ENCODE data around the gene BLTP1. TPM values are rescaled to one million over a fixed set of nuclear protein-coding genes. Genes with fewer than 3 reads are reported as not detected.

Gene BLTP1
- total and polyA plus RNA-seq, 5 donors from 2014 or later: 6.2 to 108 (median 6.5) TPM

DNA sequence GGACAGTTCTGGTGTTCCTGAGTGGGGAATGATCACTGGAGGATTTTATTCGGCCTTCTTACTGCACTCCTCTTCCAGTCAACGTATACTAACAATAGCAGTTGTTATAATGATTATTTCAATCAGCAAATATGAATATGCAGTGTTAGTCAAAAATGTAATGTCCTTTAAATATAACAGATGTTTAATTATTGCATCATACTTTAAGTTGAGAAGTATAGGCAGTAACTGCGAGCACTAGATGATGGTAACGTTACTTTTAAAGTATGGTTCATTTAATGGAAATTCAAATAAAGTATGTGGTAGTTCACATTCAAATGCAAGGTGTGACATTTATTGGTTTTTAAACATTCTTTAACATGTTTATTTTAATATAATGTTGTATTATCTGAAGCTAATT, 5.5 kb upstream of the BLTP1 start:
- Mint-ChIP-seq H3K36me3 (no peaks in the 10 kb centered on the region), H3K4me3 (no peak overlapping the region), H3K27me3 (peaks cover 22% of the 10 kb centered on the region), H3K4me1 (peaks cover 13 to 30% (median 16%) of the 10 kb centered on the region in 4 donors), H3K9me3 (peaks cover 0 to 4% (median 0%) of the 10 kb centered on the region in 7 donors), H3K27ac (peak overlapping the region in 1 of 3 donors; percentile 9)
- Histone ChIP-seq H3K36me3 (ENCODE audit: control insufficient read depth, insufficient read depth, low read length) (no peaks in the 10 kb centered on the region), H3K27me3 (ENCODE audit: control insufficient read depth, insufficient read depth, low read length) (peaks cover 3% of the 10 kb centered on the region), H3K27ac (ENCODE audit: insufficient read depth, low read length, poor library complexity, severe bottlenecking) (no peak overlapping the region), H3K9me3 (ENCODE audit: control insufficient read depth in 2 of 2, low read length in 2 of 2) (no peaks in the 10 kb centered on the region), H3K4me1 (ENCODE audit: control insufficient read depth, insufficient read depth, low read length, poor library complexity, severe bottlenecking) (peaks cover 12% of the 10 kb centered on the region), H3K4me3 (ENCODE audit: low read depth, low read length) (no peak overlapping the region)
- DNase-seq: no peak
- no peak for ATAC-seq (ENCODE audit: low read depth in 2 of 2)

DNA sequence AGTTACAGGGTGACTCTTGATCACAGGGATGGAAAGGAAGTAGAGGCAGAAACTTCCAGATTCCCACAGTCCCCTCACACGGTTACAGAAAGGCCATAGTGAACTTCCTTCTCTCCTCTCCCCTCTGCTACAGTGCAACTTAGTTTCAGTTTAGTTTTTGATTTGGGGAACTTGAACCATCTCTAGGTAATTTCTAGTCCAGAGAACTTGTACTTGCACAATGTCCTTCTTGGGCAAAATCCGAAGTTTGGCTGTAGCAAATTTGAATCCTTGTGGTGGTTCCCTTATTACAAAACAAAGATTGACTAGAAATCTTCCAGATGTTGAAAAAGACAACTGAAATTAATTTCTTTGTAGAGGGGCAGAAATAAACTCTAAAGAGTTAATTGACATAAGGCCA, 1.2 kb upstream of the BLTP1 start:
- Mint-ChIP-seq H3K9me3 (peaks cover 0 to 1% (median 0%) of the 10 kb centered on the region in 7 donors), H3K27me3 (no peaks in the 10 kb centered on the region), H3K36me3 (peaks cover 10% of the 10 kb centered on the region), H3K4me1 (peaks cover 22 to 64% (median 38%) of the 10 kb centered on the region in 4 donors), H3K27ac (peak overlapping the region; percentile 98 to 99 (median 98)), H3K4me3 (peak overlapping the region; percentile 95 to 100 (median 98))
- DNase-seq (peak in 1 of 3 donors; percentile 20), ATAC-seq (ENCODE audit: low read depth in 2 of 2) (no peak)
- peak overlapping the region; percentile 91 for H3K27ac ChIP-seq (ENCODE audit: insufficient read depth, low read length, poor library complexity, severe bottlenecking)
- H3K4me3 ChIP-seq (ENCODE audit: low read depth, low read length): peak overlapping the region; percentile 94
- H3K27me3 ChIP-seq (ENCODE audit: control insufficient read depth, insufficient read depth, low read length): no peaks in the 10 kb centered on the region
- peaks cover 6% of the 10 kb centered on the region for H3K36me3 ChIP-seq (ENCODE audit: control insufficient read depth, insufficient read depth, low read length)
- no peaks in the 10 kb centered on the region for H3K9me3 ChIP-seq (ENCODE audit: control insufficient read depth in 2 of 2, low read length in 2 of 2)
- H3K4me1 ChIP-seq (ENCODE audit: control insufficient read depth, insufficient read depth, low read length, poor library complexity, severe bottlenecking): peaks cover 35% of the 10 kb centered on the region

DNA sequence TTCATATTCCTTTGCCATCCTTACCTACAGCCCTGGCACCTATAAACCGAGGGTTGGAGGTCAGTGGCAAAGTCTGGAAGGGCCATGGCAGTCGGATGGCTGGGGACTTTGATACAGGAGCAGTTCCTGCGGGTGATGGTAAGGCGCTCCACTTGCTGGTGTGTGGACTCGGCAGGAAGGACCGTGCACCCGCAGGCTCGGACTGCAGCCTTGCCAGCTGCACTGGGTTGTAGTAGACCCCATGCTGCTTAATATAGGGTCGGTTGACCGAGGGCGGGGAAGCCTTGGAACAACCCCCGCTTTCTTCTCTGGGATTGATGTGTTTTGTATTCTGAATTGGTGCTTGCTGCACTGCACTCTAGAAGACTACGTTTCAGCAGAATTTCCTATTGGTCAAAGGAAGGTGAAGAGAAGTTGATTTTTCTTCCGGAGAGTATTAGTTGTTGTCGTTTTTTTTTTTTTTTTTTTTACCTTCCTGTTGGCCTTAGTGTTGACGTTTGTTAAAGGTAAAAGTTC, 638 bp downstream of the BLTP1 start:
- Histone ChIP-seq H3K4me1 (ENCODE audit: control insufficient read depth, insufficient read depth, low read length, poor library complexity, severe bottlenecking) (peaks cover 46% of the 10 kb centered on the region), H3K27ac (ENCODE audit: insufficient read depth, low read length, poor library complexity, severe bottlenecking) (peak overlapping the region; percentile 91), H3K9me3 (ENCODE audit: control insufficient read depth in 2 of 2, low read length in 2 of 2) (no peaks in the 10 kb centered on the region), H3K36me3 (ENCODE audit: control insufficient read depth, insufficient read depth, low read length) (peaks cover 8% of the 10 kb centered on the region), H3K4me3 (ENCODE audit: low read depth, low read length) (peak overlapping the region; percentile 90), H3K27me3 (ENCODE audit: control insufficient read depth, insufficient read depth, low read length) (no peaks in the 10 kb centered on the region)
- H3K36me3 Mint-ChIP-seq: peaks cover 24% of the 10 kb centered on the region
- peaks cover 35 to 80% (median 54%) of the 10 kb centered on the region in 4 donors for H3K4me1 Mint-ChIP-seq
- DNase-seq (peak in 2 of 3 donors; percentile 12 to 51), ATAC-seq (ENCODE audit: low read depth in 2 of 2) (peak; percentile 13 to 16)
- H3K27ac Mint-ChIP-seq: peak overlapping the region; percentile 86 to 99 (median 98)
- H3K27me3 Mint-ChIP-seq: no peaks in the 10 kb centered on the region
- peaks cover 0 to 1% (median 0%) of the 10 kb centered on the region in 7 donors for H3K9me3 Mint-ChIP-seq
- peak overlapping the region; percentile 93 to 99 (median 96) for H3K4me3 Mint-ChIP-seq

DNA sequence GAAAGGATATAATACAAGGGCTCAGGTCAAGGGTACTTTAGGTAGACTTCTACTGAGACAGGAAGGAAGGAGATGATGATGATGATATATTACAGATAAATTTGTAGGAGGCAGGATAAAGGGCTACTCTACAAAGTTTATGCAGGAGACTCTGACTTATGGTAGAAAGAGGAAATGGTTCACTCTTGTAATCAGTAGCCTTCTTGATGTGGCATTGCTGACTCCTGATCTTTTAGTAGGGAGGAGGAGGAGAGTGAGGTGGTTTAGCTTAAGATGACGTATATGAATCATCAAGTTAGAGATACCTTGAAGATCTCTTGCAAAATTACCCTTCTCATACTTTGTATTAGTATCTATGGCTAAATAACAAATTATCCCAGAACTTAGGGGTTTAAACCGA, 4.7 kb downstream of the BLTP1 start:
- Histone ChIP-seq H3K27me3 (ENCODE audit: control insufficient read depth, insufficient read depth, low read length) (no peaks in the 10 kb centered on the region), H3K27ac (ENCODE audit: insufficient read depth, low read length, poor library complexity, severe bottlenecking) (no peak overlapping the region), H3K36me3 (ENCODE audit: control insufficient read depth, insufficient read depth, low read length) (peaks cover 24% of the 10 kb centered on the region), H3K9me3 (ENCODE audit: control insufficient read depth in 2 of 2, low read length in 2 of 2) (no peaks in the 10 kb centered on the region), H3K4me3 (ENCODE audit: low read depth, low read length) (peak overlapping the region; percentile 33), H3K4me1 (ENCODE audit: control insufficient read depth, insufficient read depth, low read length, poor library complexity, severe bottlenecking) (peaks cover 32% of the 10 kb centered on the region)
- H3K27me3 Mint-ChIP-seq: no peaks in the 10 kb centered on the region
- ATAC-seq (ENCODE audit: low read depth in 2 of 2) (no peak), DNase-seq (peak in 1 of 3 donors; percentile 25)
- peaks cover 0 to 1% (median 0%) of the 10 kb centered on the region in 7 donors for H3K9me3 Mint-ChIP-seq
- H3K36me3 Mint-ChIP-seq: peaks cover 35% of the 10 kb centered on the region
- peak overlapping the region in 3 of 4 donors; percentile 17 to 26 (median 18) for H3K4me3 Mint-ChIP-seq
- H3K4me1 Mint-ChIP-seq: peaks cover 39 to 82% (median 57%) of the 10 kb centered on the region in 4 donors
- peak overlapping the region in 2 of 3 donors; percentile 62 to 98 for H3K27ac Mint-ChIP-seq

DNA sequence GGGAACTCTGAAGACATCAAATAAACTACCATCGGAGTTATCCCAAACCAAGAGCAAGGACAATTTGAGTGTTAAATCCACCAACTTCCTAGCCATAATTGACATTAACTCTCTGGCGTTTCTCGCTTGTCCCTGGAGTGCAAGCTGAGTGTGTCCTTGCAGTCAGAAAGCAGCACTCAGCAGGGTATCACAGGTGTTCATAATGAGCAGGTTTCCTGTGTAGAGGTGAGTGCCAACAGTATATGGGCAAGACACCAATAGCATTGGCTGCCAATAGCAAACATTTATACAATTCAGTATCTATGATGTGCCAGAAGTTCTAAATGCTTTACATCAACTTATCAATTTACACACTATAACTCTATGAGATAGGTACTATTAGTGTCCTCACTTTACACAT, 11.2 kb downstream of the BLTP1 start:
- no peak overlapping the region for H3K4me3 ChIP-seq (ENCODE audit: low read depth, low read length)
- no peaks in the 10 kb centered on the region for H3K4me1 ChIP-seq (ENCODE audit: control insufficient read depth, insufficient read depth, low read length, poor library complexity, severe bottlenecking)
- DNase-seq (no peak), ATAC-seq (ENCODE audit: low read depth in 2 of 2) (no peak)
- Mint-ChIP-seq H3K4me3 (no peak overlapping the region), H3K4me1 (peaks cover 13 to 66% (median 49%) of the 10 kb centered on the region in 4 donors), H3K27ac (peak overlapping the region in 1 of 3 donors; percentile 53), H3K27me3 (no peaks in the 10 kb centered on the region), H3K36me3 (peaks cover 23% of the 10 kb centered on the region), H3K9me3 (peaks cover 0 to 2% (median 0%) of the 10 kb centered on the region in 7 donors)
- peaks cover 23% of the 10 kb centered on the region for H3K36me3 ChIP-seq (ENCODE audit: control insufficient read depth, insufficient read depth, low read length)
- H3K27ac ChIP-seq (ENCODE audit: insufficient read depth, low read length, poor library complexity, severe bottlenecking): no peak overlapping the region
- H3K9me3 ChIP-seq (ENCODE audit: control insufficient read depth in 2 of 2, low read length in 2 of 2): no peaks in the 10 kb centered on the region
- H3K27me3 ChIP-seq (ENCODE audit: control insufficient read depth, insufficient read depth, low read length): no peaks in the 10 kb centered on the region

DNA sequence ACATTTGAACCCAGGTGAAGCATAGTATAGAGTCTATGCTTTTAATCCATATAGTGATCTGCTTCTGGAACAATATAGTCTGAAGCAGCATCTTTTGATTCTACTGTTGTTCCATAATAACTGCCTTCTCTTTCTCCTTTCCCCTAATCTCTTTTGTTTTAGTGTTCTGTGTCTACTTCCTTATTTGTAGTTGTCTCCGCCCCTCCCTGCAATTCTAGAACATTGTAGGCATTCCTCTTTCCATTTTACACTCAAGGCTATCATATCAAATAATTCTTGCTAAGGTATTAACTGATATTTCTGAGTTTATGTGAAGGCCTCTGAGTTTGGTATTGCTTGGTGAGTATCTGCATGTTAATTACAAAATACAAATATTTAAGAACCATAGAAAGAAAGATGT, 11.6 kb downstream of the BLTP1 start:
- Histone ChIP-seq H3K27me3 (ENCODE audit: control insufficient read depth, insufficient read depth, low read length) (no peaks in the 10 kb centered on the region), H3K9me3 (ENCODE audit: control insufficient read depth in 2 of 2, low read length in 2 of 2) (no peaks in the 10 kb centered on the region), H3K4me3 (ENCODE audit: low read depth, low read length) (no peak overlapping the region), H3K36me3 (ENCODE audit: control insufficient read depth, insufficient read depth, low read length) (peaks cover 23% of the 10 kb centered on the region), H3K4me1 (ENCODE audit: control insufficient read depth, insufficient read depth, low read length, poor library complexity, severe bottlenecking) (no peaks in the 10 kb centered on the region), H3K27ac (ENCODE audit: insufficient read depth, low read length, poor library complexity, severe bottlenecking) (no peak overlapping the region)
- peaks cover 0 to 2% (median 0%) of the 10 kb centered on the region in 7 donors for H3K9me3 Mint-ChIP-seq
- H3K4me1 Mint-ChIP-seq: peaks cover 13 to 63% (median 46%) of the 10 kb centered on the region in 4 donors
- no peak for ATAC-seq (ENCODE audit: low read depth in 2 of 2)
- H3K4me3 Mint-ChIP-seq: no peak overlapping the region
- no peaks in the 10 kb centered on the region for H3K27me3 Mint-ChIP-seq
- H3K36me3 Mint-ChIP-seq: peaks cover 23% of the 10 kb centered on the region
- no peak for DNase-seq
- peak overlapping the region in 1 of 3 donors; percentile 53 for H3K27ac Mint-ChIP-seq

DNA sequence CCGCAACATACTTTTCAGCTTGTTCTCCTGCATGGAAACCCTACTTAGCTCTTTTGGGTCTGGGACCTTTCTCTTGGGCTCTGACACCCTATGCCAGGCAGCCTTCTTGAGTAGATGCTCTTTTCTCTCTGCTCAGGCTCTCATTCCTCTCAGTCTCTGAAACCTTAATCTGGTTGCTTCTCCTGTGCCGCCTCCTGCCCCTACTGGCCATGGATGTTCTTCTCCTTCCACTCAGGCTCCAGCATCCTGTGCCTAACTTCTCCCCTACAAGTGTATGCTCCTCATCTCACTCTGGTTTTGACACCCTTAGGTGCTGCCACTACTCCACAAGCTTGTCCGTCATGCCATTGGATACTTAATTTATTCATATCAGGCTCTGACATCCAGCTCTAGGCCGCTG, 15.2 kb downstream of the BLTP1 start:
- no peaks in the 10 kb centered on the region for H3K27me3 Mint-ChIP-seq
- Histone ChIP-seq H3K9me3 (ENCODE audit: control insufficient read depth in 2 of 2, low read length in 2 of 2) (no peaks in the 10 kb centered on the region), H3K27me3 (ENCODE audit: control insufficient read depth, insufficient read depth, low read length) (no peaks in the 10 kb centered on the region), H3K4me3 (ENCODE audit: low read depth, low read length) (no peak overlapping the region), H3K4me1 (ENCODE audit: control insufficient read depth, insufficient read depth, low read length, poor library complexity, severe bottlenecking) (no peaks in the 10 kb centered on the region), H3K27ac (ENCODE audit: insufficient read depth, low read length, poor library complexity, severe bottlenecking) (no peak overlapping the region), H3K36me3 (ENCODE audit: control insufficient read depth, insufficient read depth, low read length) (peaks cover 9% of the 10 kb centered on the region)
- peak overlapping the region in 2 of 4 donors; percentile 40 to 41 for H3K4me3 Mint-ChIP-seq
- peaks cover 14 to 51% (median 39%) of the 10 kb centered on the region in 4 donors for H3K4me1 Mint-ChIP-seq
- H3K36me3 Mint-ChIP-seq: peaks cover 23% of the 10 kb centered on the region
- peak overlapping the region in 1 of 3 donors; percentile 83 for H3K27ac Mint-ChIP-seq
- no peak for DNase-seq
- peaks cover 0 to 2% (median 0%) of the 10 kb centered on the region in 7 donors for H3K9me3 Mint-ChIP-seq
- ATAC-seq (ENCODE audit: low read depth in 2 of 2): no peak

DNA sequence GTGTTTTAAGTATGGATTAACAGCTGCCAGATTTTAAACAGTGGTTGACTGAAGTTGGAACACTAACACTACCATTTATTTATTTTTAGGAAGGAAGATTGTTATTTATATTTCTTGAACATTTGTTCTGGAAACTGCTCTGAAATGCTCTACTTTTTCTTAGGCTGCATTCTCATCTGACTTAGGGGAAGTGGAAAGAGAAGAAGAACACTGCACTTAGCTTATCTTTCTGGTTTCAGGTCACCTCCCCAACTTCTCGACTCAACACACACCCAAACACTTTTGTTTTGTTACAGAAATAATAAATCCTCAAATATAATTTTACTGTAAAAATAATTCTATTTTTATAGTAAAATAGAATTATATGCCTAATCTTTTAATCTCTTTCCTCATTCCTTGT, 18.6 kb downstream of the BLTP1 start:
- Histone ChIP-seq H3K27me3 (ENCODE audit: control insufficient read depth, insufficient read depth, low read length) (no peaks in the 10 kb centered on the region), H3K36me3 (ENCODE audit: control insufficient read depth, insufficient read depth, low read length) (peaks cover 25% of the 10 kb centered on the region), H3K4me3 (ENCODE audit: low read depth, low read length) (no peak overlapping the region), H3K4me1 (ENCODE audit: control insufficient read depth, insufficient read depth, low read length, poor library complexity, severe bottlenecking) (no peaks in the 10 kb centered on the region), H3K27ac (ENCODE audit: insufficient read depth, low read length, poor library complexity, severe bottlenecking) (no peak overlapping the region), H3K9me3 (ENCODE audit: control insufficient read depth in 2 of 2, low read length in 2 of 2) (no peaks in the 10 kb centered on the region)
- Mint-ChIP-seq H3K27ac (peak overlapping the region in 1 of 3 donors; percentile 44), H3K4me1 (peaks cover 14 to 35% (median 29%) of the 10 kb centered on the region in 4 donors), H3K9me3 (peaks cover 0 to 2% (median 0%) of the 10 kb centered on the region in 7 donors), H3K4me3 (no peak overlapping the region), H3K27me3 (no peaks in the 10 kb centered on the region), H3K36me3 (peaks cover 33% of the 10 kb centered on the region)
- ATAC-seq (ENCODE audit: low read depth in 2 of 2) (no peak), DNase-seq (no peak)
